HEK293 (cell line): ENCODE measurements around the gene APOC3.

Experiments
- CTCF ChIA-PET: fragments of 350-600 bp; formaldehyde crosslinking; extraction: SDS; loops from one replicate; lab custom pipeline; 2021; ENCODE audit warnings: antibody characterized with exemption; lab: Yijun Ruan, JAX
- POLR2A ChIA-PET: fragments of 300-600 bp; formaldehyde crosslinking; extraction: SDS; loops from one replicate; lab custom pipeline; 2020; ENCODE audit warnings: antibody characterized with exemption, inconsistent platforms; lab: Yijun Ruan, JAX
- H3K27ac ChIP-seq: fragments of 200-500 bp; sonication (Bioruptor generic); 2 replicates; pipeline ENCODE4 v1.5.1; 2014; ENCODE audit warnings: low read depth, low read length, control low read depth, inconsistent platforms; ENCODE audit errors: extremely low read depth
- H3K36me3 ChIP-seq, 2 experiments: fragments of 200-500 bp in 1 of 2; sonication (Bioruptor generic) in 1 of 2; 1 replicate in 1 of 2; 2 replicates in 1 of 2; pipeline ENCODE4 v1.5.1; 2014 to 2017; ENCODE audit warnings: inconsistent platforms in 2 of 2, low read length in 2 of 2; ENCODE audit not compliant: control insufficient read depth in 2 of 2, insufficient read depth in 1 of 2
- H3K4me1 ChIP-seq: fragments of 200-500 bp; sonication (Bioruptor generic); 2 replicates; pipeline ENCODE4 v1.5.1; 2014; ENCODE audit warnings: mild to moderate bottlenecking, low read length, inconsistent platforms; ENCODE audit not compliant: control insufficient read depth, insufficient read depth
- H3K4me3 ChIP-seq: 2 replicates; pipeline ENCODE4 v1.5.1; 2011; ENCODE audit warnings: low read depth, mild to moderate bottlenecking, control low read depth, low read length, moderate library complexity
- H3K9me3 ChIP-seq: fragments of 200-500 bp; sonication (Bioruptor generic); 2 replicates; pipeline ENCODE4 v1.5.1; 2014; ENCODE audit warnings: low read depth, low read length, inconsistent platforms; ENCODE audit not compliant: control insufficient read depth, insufficient read depth
- BCL11A ChIP-seq: fragments of 450-650 bp; formaldehyde crosslinking; IDR thresholded peaks from 2 replicates; pipeline ENCODE4 v1.5.1; 2016; ENCODE audit warnings: low read depth, missing biosample characterization, missing genetic modification characterization
- GLI4 ChIP-seq: fragments of 450-650 bp; formaldehyde crosslinking; IDR thresholded peaks from 2 replicates; pipeline ENCODE4 v1.5.1; 2016; ENCODE audit warnings: missing biosample characterization, missing genetic modification characterization
- HOXC10 ChIP-seq: sonication (generic); formaldehyde crosslinking; IDR thresholded peaks from 2 replicates; pipeline ENCODE4 v1.8.1; 2023; ENCODE audit warnings: mild to moderate bottlenecking, missing genetic modification reagents
- KLF17 ChIP-seq: fragments of 450-650 bp; formaldehyde crosslinking; IDR thresholded peaks from 2 replicates; pipeline ENCODE4 v1.5.1; 2016; ENCODE audit warnings: missing biosample characterization, missing genetic modification characterization
- MYNN ChIP-seq: fragments of 450-650 bp; formaldehyde crosslinking; IDR thresholded peaks from 2 replicates; pipeline ENCODE4 v1.5.1; 2016; ENCODE audit warnings: missing biosample characterization, missing genetic modification characterization, borderline replicate concordance
- PBX3 ChIP-seq: sonication (generic); formaldehyde crosslinking; IDR thresholded peaks from 2 replicates; pipeline ENCODE4 v1.8.1; 2022; ENCODE audit warnings: mild to moderate bottlenecking, moderate library complexity, missing genetic modification reagents
- ZNF211 ChIP-seq: fragments of 450-650 bp; formaldehyde crosslinking; IDR thresholded peaks from 2 replicates; pipeline ENCODE4 v1.5.1; 2016; ENCODE audit warnings: low read depth, missing biosample characterization, missing genetic modification characterization
- ZNF274 ChIP-seq, 2 experiments: fragments of 200-500 bp in 1 of 2; fragments of 450-650 bp in 1 of 2; sonication (Bioruptor generic) in 1 of 2; formaldehyde crosslinking in 1 of 2; IDR thresholded peaks; 2 replicates each; pipeline versions ENCODE4 v1.5.1 to v1.6.1; 2014 to 2016; ENCODE audit warnings: borderline replicate concordance in 1 of 2, inconsistent platforms in 1 of 2, low read length in 1 of 2, missing biosample characterization in 1 of 2, missing genetic modification characterization in 1 of 2
- ZNF37A ChIP-seq: fragments of 450-650 bp; IDR thresholded peaks from 2 replicates; pipeline ENCODE4 v1.5.1; 2018; ENCODE audit warnings: missing biosample characterization, missing genetic modification characterization
- ZNF404 ChIP-seq: fragments of 450-650 bp; formaldehyde crosslinking; IDR thresholded peaks from 2 replicates; pipeline ENCODE4 v1.5.1; 2017; ENCODE audit warnings: missing biosample characterization, missing genetic modification characterization
- ZNF530 ChIP-seq: fragments of 450-650 bp; formaldehyde crosslinking; IDR thresholded peaks from 2 replicates; pipeline ENCODE4 v1.5.1; 2016; ENCODE audit warnings: low read depth, missing biosample characterization, missing genetic modification characterization
- ZNF560 ChIP-seq: fragments of 450-650 bp; formaldehyde crosslinking; IDR thresholded peaks from 2 replicates; pipeline ENCODE4 v1.5.1; 2017; ENCODE audit warnings: missing biosample characterization, missing genetic modification characterization, borderline replicate concordance
- ZNF629 ChIP-seq: fragments of 450-650 bp; formaldehyde crosslinking; IDR thresholded peaks from 2 replicates; pipeline ENCODE4 v1.5.1; 2017; ENCODE audit warnings: missing biosample characterization, missing genetic modification characterization
- ZNF658 ChIP-seq: fragments of 450-650 bp; formaldehyde crosslinking; IDR thresholded peaks from 2 replicates; pipeline ENCODE4; 2016; ENCODE audit warnings: missing biosample characterization, missing genetic modification characterization
- ZNF664 ChIP-seq: fragments of 450-650 bp; formaldehyde crosslinking; IDR thresholded peaks from 2 replicates; pipeline ENCODE4 v1.5.1; 2016; ENCODE audit warnings: missing biosample characterization, missing genetic modification characterization
- ZNF701 ChIP-seq: fragments of 450-650 bp; formaldehyde crosslinking; IDR thresholded peaks from 2 replicates; pipeline ENCODE4 v1.5.1; 2016; ENCODE audit warnings: missing biosample characterization, missing genetic modification characterization
- ZNF830 ChIP-seq: fragments of 450-650 bp; IDR thresholded peaks from 2 replicates; pipeline ENCODE4 v1.5.0; 2018; ENCODE audit warnings: missing biosample characterization, missing genetic modification characterization, low read depth, mild to moderate bottlenecking, moderate library complexity
- ZSCAN16 ChIP-seq: fragments of 450-650 bp; formaldehyde crosslinking; IDR thresholded peaks from 2 replicates; pipeline ENCODE4 v1.5.1; 2016; ENCODE audit warnings: missing biosample characterization, missing genetic modification characterization
- ZXDB ChIP-seq: fragments of 450-650 bp; formaldehyde crosslinking; IDR thresholded peaks from 2 replicates; pipeline ENCODE4 v1.5.1; 2016; ENCODE audit warnings: missing biosample characterization, missing genetic modification characterization
- TF ChIP-seq, protein P1 (sequence below): fragments of 450-650 bp; formaldehyde crosslinking; IDR thresholded peaks from 2 replicates; pipeline ENCODE4 v1.5.1; 2016; ENCODE audit warnings: missing biosample characterization, missing genetic modification characterization
- TF ChIP-seq, protein P2 (sequence below): fragments of 450-650 bp; formaldehyde crosslinking; IDR thresholded peaks from 2 replicates; pipeline ENCODE4 v1.5.1; 2017; ENCODE audit warnings: missing biosample characterization, missing genetic modification characterization
- TF ChIP-seq, protein P3 (sequence below): fragments of 450-650 bp; formaldehyde crosslinking; IDR thresholded peaks from 2 replicates; pipeline ENCODE4 v1.5.1; 2016; ENCODE audit warnings: missing biosample characterization, missing genetic modification characterization

The APOC3 gene

GRCh38 chr11:116874251-116874650 is 44.5 kb downstream of the APOC3 start:
- ChIA-PET CTCF (interaction anchor here (0.6 to 0.9 kb wide), 3 partner anchors 159 to 552 kb away, joined by 3 to 5 read pairs (median 3); no protein-coding TSS in a partner anchor), POLR2A (no interaction called here)
- no peak overlapping the region for H3K27ac ChIP-seq
- H3K4me1 ChIP-seq = no peaks in the 10 kb centered on the region
- TF ChIP-seq, protein P1, sequence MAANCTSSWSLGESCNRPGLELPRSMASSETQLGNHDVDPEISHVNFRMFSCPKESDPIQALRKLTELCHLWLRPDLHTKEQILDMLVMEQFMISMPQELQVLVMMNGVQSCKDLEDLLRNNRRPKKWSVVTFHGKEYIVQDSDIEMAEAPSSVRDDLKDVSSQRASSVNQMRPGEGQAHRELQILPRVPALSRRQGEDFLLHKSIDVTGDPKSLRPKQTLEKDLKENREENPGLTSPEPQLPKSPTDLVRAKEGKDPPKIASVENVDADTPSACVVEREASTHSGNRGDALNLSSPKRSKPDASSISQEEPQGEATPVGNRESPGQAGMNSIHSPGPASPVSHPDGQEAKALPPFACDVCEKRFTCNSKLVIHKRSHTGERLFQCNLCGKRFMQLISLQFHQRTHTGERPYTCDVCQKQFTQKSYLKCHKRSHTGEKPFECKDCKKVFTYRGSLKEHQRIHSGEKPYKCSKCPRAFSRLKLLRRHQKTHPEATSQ (tag by site-specific recombination) = no peak
- TF ChIP-seq ZNF37A (tag by site-specific recombination) (no peak), HOXC10 (CRISPR knock-in tag) (no peak), ZNF701 (tag by site-specific recombination) (no peak), ZNF274 (IDR thresholded peaks at IDR 0.05; ENCODE audit: low read length) (no peak), ZNF274 (tag by site-specific recombination; IDR thresholded peaks at IDR 0.05; ENCODE audit: borderline replicate concordance) (no peak), ZNF658 (tag by site-specific recombination) (no peak), BCL11A (tag by site-specific recombination) (no peak), PBX3 (CRISPR knock-in tag) (no peak), ZSCAN16 (tag by site-specific recombination) (no peak), ZNF830 (tag by site-specific recombination) (no peak), KLF17 (no peak), ZNF211 (tag by site-specific recombination) (no peak)
- TF ChIP-seq, protein P2, sequence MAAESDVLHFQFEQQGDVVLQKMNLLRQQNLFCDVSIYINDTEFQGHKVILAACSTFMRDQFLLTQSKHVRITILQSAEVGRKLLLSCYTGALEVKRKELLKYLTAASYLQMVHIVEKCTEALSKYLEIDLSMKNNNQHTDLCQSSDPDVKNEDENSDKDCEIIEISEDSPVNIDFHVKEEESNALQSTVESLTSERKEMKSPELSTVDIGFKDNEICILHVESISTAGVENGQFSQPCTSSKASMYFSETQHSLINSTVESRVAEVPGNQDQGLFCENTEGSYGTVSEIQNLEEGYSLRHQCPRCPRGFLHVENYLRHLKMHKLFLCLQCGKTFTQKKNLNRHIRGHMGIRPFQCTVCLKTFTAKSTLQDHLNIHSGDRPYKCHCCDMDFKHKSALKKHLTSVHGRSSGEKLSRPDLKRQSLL = no peak
- TF ChIP-seq, protein P3, sequence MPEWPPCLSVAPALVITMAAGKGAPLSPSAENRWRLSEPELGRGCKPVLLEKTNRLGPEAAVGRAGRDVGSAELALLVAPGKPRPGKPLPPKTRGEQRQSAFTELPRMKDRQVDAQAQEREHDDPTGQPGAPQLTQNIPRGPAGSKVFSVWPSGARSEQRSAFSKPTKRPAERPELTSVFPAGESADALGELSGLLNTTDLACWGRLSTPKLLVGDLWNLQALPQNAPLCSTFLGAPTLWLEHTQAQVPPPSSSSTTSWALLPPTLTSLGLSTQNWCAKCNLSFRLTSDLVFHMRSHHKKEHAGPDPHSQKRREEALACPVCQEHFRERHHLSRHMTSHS (tag by site-specific recombination) = no peak
- no peaks in the 10 kb centered on the region for H3K9me3 ChIP-seq
- peaks cover 0 to 72% of the 10 kb centered on the region in 2 experiments; a peak in 1 of 3 replicates for H3K36me3 ChIP-seq
- H3K4me3 ChIP-seq = no peak overlapping the region

GRCh38 chr11:116875194-116875593 is 45.5 kb downstream of the APOC3 start:
- ChIA-PET POLR2A (no interaction called here), CTCF (interaction anchor here (1.1 kb wide), 1 partner anchor 19 kb away, joined by 3 read pairs; no protein-coding TSS in a partner anchor)
- no peak overlapping the region for H3K4me3 ChIP-seq
- no peak for TF ChIP-seq ZXDB (tag by site-specific recombination)
- no peak for TF ChIP-seq ZNF560 (tag by site-specific recombination)
- TF ChIP-seq GLI4 (tag by site-specific recombination) = no peak
- no peak for TF ChIP-seq ZNF664 (tag by site-specific recombination)
- no peak for TF ChIP-seq ZNF404 (tag by site-specific recombination)
- TF ChIP-seq ZNF530 (tag by site-specific recombination) = no peak
- no peak for TF ChIP-seq ZNF629
- no peak for TF ChIP-seq MYNN
- H3K9me3 ChIP-seq = no peaks in the 10 kb centered on the region
- H3K36me3 ChIP-seq = peaks cover 0 to 63% of the 10 kb centered on the region in 2 experiments; a peak in 1 of 3 replicates
- H3K4me1 ChIP-seq = no peaks in the 10 kb centered on the region
- H3K27ac ChIP-seq = no peak overlapping the region
